Measurements from ENCODE around the gene RAD18. TPM values are rescaled to one million over a fixed set of nuclear protein-coding genes. Genes with fewer than 3 reads are reported as not detected.

Gene RAD18
- total RNA-seq, 1 experiment from 2014 or later, result 25.8 TPM

GRCh38 chr3:8827641-8828040 lies 135.6 kb downstream of the RAD18 start:
- Mint-ChIP-seq H3K36me3 (ENCODE audit: insufficient read depth, unreplicated experiment) (no peaks in the 10 kb centered on the region), H3K4me3 (ENCODE audit: low read depth, unreplicated experiment) (no peak overlapping the region), H3K27ac (ENCODE audit: unreplicated experiment) (no peak overlapping the region), H3K4me1 (ENCODE audit: low read depth, unreplicated experiment) (no peaks in the 10 kb centered on the region), H3K9me3 (ENCODE audit: low read depth, unreplicated experiment) (no peaks in the 10 kb centered on the region), H3K27me3 (ENCODE audit: unreplicated experiment) (no peaks in the 10 kb centered on the region)
- CTCF ChIA-PET, result no interaction called here
- no peak for DNase-seq
- no TSS peak for BruUV-seq (replicated peaks)
- intact Hi-C loops (cut with micrococcal nuclease; ENCODE audit: unreplicated experiment), result no loop called here
- no peak for TF ChIP-seq CTCF (IDR thresholded peaks at IDR 0.05; ENCODE audit: unreplicated experiment)

Other genes with a start within 250 kb of the RAD18 start
- gene CAV3, start 229.7 kb downstream of the RAD18 start, total RNA-seq (2022), result not detected in 2 replicates
- 2.8 and 3.4 TPM in 2 replicates for gene OXTR, start 193.9 kb downstream of the RAD18 start, total RNA-seq (2022)